ENCODE data around the gene IGSF9.

The IGSF9 gene

DNA sequence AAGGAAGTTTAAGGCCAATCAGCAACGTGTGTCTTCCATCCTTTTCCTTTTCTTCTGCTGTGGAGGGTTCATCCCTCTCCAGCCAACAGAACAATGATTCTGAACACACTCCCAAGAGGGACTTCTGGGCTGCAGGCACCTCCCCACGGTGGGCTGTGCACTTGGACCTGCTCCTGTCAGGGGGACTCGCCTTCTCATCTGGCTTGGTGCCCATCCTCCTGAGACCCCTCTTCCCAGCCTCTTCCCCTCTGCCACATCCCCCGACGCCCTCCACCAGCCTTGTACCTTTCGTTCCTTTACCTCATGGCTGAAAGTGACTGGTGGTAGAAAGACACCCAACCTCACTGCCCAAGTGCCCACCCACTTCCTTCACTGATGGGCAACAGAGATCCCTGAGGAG, 34.7 kb upstream of the IGSF9 start:
- Histone ChIP-seq H3K9me3 (ENCODE audit: low read depth, low read length) (no peaks in the 10 kb centered on the region), H3K36me3 (ENCODE audit: insufficient read depth, low read length) (no peaks in the 10 kb centered on the region), H3K9ac (ENCODE audit: insufficient read length) (no peak overlapping the region), H3K4me3 (no peak overlapping the region), H3K27ac (no peak overlapping the region)
- no peak for TF ChIP-seq POLR2AphosphoS5 (IDR thresholded peaks at IDR 0.05; ENCODE audit: borderline replicate concordance, low read depth, low read length)
- no peak for TF ChIP-seq FOXP2 (optimal IDR thresholded peaks at IDR 0.05; ENCODE audit: control extremely low read depth, extremely low read length, insufficient read depth)
- TF ChIP-seq EZH2 (IDR thresholded peaks at IDR 0.05) = no peak
- no peak for DNase-seq (ENCODE audit: low read depth, low spot score)

DNA sequence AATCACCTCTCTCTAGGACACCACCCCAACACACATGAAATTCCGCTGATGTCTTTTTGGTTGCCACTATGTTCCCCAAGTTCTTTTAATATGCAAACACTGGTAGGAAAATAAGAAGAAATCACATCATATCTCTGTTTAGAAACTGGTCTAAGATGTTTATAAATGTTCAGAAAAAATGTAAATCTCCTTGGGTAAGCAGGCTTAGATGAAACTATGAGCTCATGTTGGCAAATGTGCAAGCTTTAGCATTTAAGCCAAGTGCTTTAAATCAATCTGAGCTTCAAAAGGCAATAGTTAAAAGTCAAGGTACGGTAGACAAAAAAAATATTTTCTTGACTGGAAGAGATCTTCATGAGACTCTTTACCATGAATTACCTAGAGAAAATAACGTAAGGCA, 33.8 kb upstream of the IGSF9 start:
- Histone ChIP-seq H3K36me3 (ENCODE audit: insufficient read depth, low read length) (no peaks in the 10 kb centered on the region), H3K4me3 (no peak overlapping the region), H3K9ac (ENCODE audit: insufficient read length) (no peak overlapping the region), H3K27ac (no peak overlapping the region), H3K9me3 (ENCODE audit: low read depth, low read length) (no peaks in the 10 kb centered on the region)
- DNase-seq (ENCODE audit: low read depth, low spot score) = no peak
- TF ChIP-seq EZH2 (IDR thresholded peaks at IDR 0.05) = no peak
- TF ChIP-seq POLR2AphosphoS5 (IDR thresholded peaks at IDR 0.05; ENCODE audit: borderline replicate concordance, low read depth, low read length) = no peak
- TF ChIP-seq FOXP2 (optimal IDR thresholded peaks at IDR 0.05; ENCODE audit: control extremely low read depth, extremely low read length, insufficient read depth) = no peak

DNA sequence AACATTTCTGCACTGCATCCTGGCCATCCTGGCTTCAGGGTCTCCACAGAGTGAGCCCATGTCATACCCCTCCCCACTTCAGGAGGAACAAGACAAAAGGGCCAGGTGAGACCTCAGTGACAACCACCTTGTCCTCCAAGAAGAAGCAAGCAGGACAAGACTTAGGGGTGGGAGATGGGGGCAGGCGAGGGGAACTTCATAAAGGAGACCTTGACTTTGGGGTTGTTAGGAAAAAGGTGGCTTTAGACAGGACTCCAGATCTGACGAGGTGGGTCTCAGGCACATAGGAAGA, 32.6 kb upstream of the IGSF9 start:
- no peaks in the 10 kb centered on the region for H3K9me3 ChIP-seq (ENCODE audit: low read depth, low read length)
- TF ChIP-seq FOXP2 (optimal IDR thresholded peaks at IDR 0.05; ENCODE audit: control extremely low read depth, extremely low read length, insufficient read depth) (no peak), POLR2AphosphoS5 (IDR thresholded peaks at IDR 0.05; ENCODE audit: borderline replicate concordance, low read depth, low read length) (no peak), EZH2 (IDR thresholded peaks at IDR 0.05) (no peak)
- no peak for DNase-seq (ENCODE audit: low read depth, low spot score)
- no peak overlapping the region for H3K4me3 ChIP-seq
- H3K36me3 ChIP-seq (ENCODE audit: insufficient read depth, low read length) = no peaks in the 10 kb centered on the region
- H3K9ac ChIP-seq (ENCODE audit: insufficient read length) = no peak overlapping the region
- no peak overlapping the region for H3K27ac ChIP-seq

DNA sequence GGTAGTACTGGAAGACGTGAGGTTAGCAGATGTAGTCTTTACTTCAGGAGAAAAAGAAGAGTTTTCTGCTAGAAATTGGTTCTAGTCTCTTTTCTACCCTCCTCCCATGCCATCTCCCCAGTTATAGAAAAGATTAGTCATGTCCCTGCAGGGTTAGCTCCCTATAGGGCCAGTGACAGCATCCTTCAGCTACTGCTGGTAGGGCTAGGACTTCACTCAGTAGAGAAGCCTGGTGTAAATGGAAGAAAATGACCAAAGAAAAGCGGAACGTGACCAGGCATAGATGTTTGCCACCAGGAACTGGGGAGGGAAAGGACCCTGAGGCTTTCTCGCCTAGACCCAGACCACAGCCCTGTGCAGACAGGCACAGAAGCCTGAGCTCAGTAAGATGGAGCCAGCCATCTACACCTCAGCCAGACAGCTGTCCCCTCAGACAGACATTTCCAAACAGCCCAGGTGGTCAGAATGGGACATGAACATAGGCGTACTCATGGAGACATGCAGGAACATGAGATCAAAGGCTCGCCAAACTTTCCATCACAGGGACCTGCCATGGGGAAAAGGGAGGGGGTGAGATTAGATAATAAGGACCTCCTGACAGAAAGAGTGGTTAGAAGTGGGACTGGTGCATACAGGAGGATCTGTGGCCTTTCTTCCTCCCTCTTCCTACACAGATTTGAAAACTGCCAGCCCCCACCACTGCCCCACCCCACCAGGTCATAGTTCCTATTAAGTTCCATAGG, 32.1 kb upstream of the IGSF9 start:
- H3K9ac ChIP-seq (ENCODE audit: insufficient read length) = no peak overlapping the region
- no peak for DNase-seq (ENCODE audit: low read depth, low spot score)
- H3K9me3 ChIP-seq (ENCODE audit: low read depth, low read length) = no peaks in the 10 kb centered on the region
- no peak overlapping the region for H3K27ac ChIP-seq
- H3K4me3 ChIP-seq = no peak overlapping the region
- no peaks in the 10 kb centered on the region for H3K36me3 ChIP-seq (ENCODE audit: insufficient read depth, low read length)
- no peak for TF ChIP-seq EZH2 (IDR thresholded peaks at IDR 0.05)
- TF ChIP-seq FOXP2 (optimal IDR thresholded peaks at IDR 0.05; ENCODE audit: control extremely low read depth, extremely low read length, insufficient read depth) = no peak
- no peak for TF ChIP-seq POLR2AphosphoS5 (IDR thresholded peaks at IDR 0.05; ENCODE audit: borderline replicate concordance, low read depth, low read length)

DNA sequence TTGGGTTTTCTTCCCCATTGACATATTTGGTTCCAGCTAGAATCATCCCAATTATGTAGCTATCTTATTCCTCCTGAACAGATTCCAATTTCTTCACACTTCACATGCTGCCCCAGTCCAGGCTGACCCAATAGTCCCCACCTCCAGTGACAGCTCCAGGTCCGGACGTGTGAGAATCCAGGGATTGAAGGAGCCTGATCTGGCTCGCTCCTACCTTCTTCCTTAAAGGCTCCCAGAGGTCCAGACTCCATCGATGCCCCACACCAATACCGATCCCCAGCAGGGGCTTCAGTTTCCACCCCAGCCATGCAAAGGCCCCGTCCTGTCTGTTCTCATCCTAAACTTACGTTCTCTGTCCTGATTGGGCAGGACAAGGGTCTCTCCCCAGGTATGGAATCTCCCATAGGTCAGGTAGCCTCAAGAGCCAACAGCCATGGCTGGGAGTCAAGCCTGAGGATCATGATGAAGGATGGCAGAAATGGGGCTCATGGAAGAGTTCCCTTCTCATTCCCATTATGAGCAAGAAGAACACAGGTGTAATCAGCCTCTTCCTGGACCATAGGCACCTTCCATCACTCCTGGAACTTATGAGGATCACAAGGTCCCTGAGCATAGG, 29.0 kb upstream of the IGSF9 start:
- Histone ChIP-seq H3K9me3 (ENCODE audit: low read depth, low read length) (no peaks in the 10 kb centered on the region), H3K9ac (ENCODE audit: insufficient read length) (no peak overlapping the region), H3K27ac (no peak overlapping the region), H3K36me3 (ENCODE audit: insufficient read depth, low read length) (no peaks in the 10 kb centered on the region), H3K4me3 (no peak overlapping the region)
- no peak for TF ChIP-seq FOXP2 (optimal IDR thresholded peaks at IDR 0.05; ENCODE audit: control extremely low read depth, extremely low read length, insufficient read depth)
- TF ChIP-seq EZH2 (IDR thresholded peaks at IDR 0.05) = no peak
- no peak for TF ChIP-seq POLR2AphosphoS5 (IDR thresholded peaks at IDR 0.05; ENCODE audit: borderline replicate concordance, low read depth, low read length)
- no peak for DNase-seq (ENCODE audit: low read depth, low spot score)

DNA sequence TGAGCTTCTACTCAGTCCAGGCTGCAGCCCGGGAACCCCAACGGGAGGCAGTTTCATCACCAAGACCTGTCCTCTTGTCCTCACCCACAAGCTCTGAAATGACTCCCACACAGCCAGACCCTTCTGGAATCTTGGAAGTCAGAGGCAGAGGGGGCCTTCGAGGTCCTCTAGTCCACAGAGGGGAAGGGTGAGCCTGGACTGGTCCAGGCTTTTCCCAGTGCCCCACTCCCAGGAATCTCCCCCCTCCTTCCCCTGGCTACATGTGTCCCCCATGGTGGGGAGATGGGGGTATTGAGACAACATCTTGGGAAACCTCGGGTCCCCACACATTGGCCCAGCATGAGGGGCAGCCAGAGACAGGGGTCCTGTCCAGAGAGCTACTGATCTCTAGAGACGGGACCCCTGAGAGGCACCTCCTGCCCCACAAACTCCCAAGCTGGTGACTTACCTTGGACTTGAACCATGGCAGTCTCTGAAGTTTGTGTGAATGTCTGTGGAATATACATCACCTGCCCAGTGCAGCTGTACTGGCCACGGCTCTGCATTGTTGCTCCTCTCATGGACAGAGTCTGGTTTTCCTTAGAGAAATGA, 28.0 kb upstream of the IGSF9 start:
- H3K9ac ChIP-seq (ENCODE audit: insufficient read length) = no peak overlapping the region
- no peaks in the 10 kb centered on the region for H3K9me3 ChIP-seq (ENCODE audit: low read depth, low read length)
- no peak for TF ChIP-seq EZH2 (IDR thresholded peaks at IDR 0.05)
- no peak for TF ChIP-seq FOXP2 (optimal IDR thresholded peaks at IDR 0.05; ENCODE audit: control extremely low read depth, extremely low read length, insufficient read depth)
- no peak for TF ChIP-seq POLR2AphosphoS5 (IDR thresholded peaks at IDR 0.05; ENCODE audit: borderline replicate concordance, low read depth, low read length)
- H3K4me3 ChIP-seq = no peak overlapping the region
- no peak for DNase-seq (ENCODE audit: low read depth, low spot score)
- H3K27ac ChIP-seq = no peak overlapping the region
- no peaks in the 10 kb centered on the region for H3K36me3 ChIP-seq (ENCODE audit: insufficient read depth, low read length)

DNA sequence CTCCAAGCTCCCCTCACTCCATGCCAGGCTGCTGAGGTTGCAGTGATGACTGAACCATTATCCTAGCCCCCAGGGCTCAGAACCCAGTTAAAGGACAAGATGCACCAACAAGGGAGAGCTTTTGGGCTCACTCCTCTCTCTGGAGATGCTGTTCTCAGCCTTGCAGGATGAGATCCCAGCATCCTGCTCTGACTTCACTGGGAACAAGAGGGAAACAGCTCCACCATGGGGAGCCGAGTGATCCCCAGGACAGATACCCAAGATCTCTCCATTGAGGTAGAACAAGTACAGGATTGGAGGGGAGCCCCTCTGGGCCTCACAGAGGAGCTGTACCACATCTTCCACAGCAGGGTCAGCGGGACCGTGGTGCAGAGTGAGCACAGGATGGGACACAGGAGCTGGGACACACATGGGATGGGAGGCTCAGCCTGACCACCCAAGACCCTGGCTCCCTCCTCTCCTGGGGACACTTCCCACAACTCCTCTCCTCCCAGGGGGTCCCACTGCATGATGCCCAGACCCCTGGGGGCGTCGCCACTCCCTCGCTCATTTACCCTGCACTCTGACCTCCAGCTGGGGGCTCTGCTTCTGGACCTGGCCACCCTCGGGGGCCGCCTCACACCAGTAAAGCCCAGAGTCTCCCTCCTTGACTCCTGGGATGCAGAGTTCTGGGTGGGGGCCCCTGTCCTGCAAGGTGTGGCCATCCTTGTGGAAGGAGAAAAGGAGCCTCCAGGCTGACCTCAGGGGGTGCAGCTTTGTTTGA, 27.2 kb upstream of the IGSF9 start:
- Histone ChIP-seq H3K9me3 (ENCODE audit: low read depth, low read length) (no peaks in the 10 kb centered on the region), H3K4me3 (no peak overlapping the region), H3K36me3 (ENCODE audit: insufficient read depth, low read length) (no peaks in the 10 kb centered on the region), H3K9ac (ENCODE audit: insufficient read length) (no peak overlapping the region), H3K27ac (no peak overlapping the region)
- DNase-seq (ENCODE audit: low read depth, low spot score) = no peak
- TF ChIP-seq EZH2 (IDR thresholded peaks at IDR 0.05) (no peak), POLR2AphosphoS5 (IDR thresholded peaks at IDR 0.05; ENCODE audit: borderline replicate concordance, low read depth, low read length) (no peak), FOXP2 (optimal IDR thresholded peaks at IDR 0.05; ENCODE audit: control extremely low read depth, extremely low read length, insufficient read depth) (no peak)

DNA sequence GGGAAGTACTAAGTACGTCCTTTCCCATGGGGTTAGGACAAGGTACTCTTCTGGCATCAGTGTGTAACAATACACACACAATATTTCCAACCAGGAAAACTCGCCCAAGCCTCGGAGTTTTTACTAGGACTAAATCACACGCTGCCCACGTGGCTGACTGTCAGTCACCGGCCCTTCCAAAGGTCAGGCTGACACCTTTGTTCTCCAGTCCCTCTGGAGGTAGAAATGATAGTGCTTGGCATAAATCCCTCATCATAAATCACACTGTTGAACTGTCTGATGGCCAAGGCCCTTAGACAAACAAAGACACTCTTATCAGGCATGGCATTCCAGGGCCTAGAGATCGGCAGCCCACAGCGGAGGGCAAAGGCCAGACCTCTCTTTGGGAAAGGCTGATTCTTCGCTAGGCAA, 25.5 kb upstream of the IGSF9 start:
- Histone ChIP-seq H3K9ac (ENCODE audit: insufficient read length) (no peak overlapping the region), H3K36me3 (ENCODE audit: insufficient read depth, low read length) (no peaks in the 10 kb centered on the region), H3K9me3 (ENCODE audit: low read depth, low read length) (no peaks in the 10 kb centered on the region), H3K4me3 (no peak overlapping the region), H3K27ac (no peak overlapping the region)
- TF ChIP-seq POLR2AphosphoS5 (IDR thresholded peaks at IDR 0.05; ENCODE audit: borderline replicate concordance, low read depth, low read length) = no peak
- TF ChIP-seq FOXP2 (optimal IDR thresholded peaks at IDR 0.05; ENCODE audit: control extremely low read depth, extremely low read length, insufficient read depth) = no peak
- no peak for DNase-seq (ENCODE audit: low read depth, low spot score)
